ENCODE data around the gene MFAP3L.

The MFAP3L gene

GRCh38 chr4:170017252-170017651, 8.9 kb downstream of the MFAP3L start:
- no peak for DNase-seq

- no peak for DNase-seq
These were observed 10.9 kb downstream of the MFAP3L start for GRCh38 chr4:170015285-170015684.

GRCh38 chr4:170014359-170015011, 11.7 kb downstream of the MFAP3L start:
- DNase-seq, result no peak

DNA sequence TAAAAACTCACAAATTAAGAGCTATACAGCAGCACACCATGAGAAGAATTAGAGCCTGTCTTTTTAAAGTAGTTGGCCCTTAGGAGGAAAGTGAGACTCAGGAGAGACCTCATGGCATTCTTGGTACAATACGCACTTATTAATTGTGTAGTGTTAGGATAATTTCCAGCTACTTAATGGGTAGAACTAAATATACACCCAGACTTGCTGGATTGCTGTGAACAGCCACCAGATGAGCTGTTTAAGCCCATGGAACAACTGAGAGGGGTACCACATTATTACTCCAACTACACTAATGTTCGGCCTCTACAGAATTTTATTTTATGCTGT, 13.6 kb downstream of the MFAP3L start:
- no peak for DNase-seq

- DNase-seq, result no peak
These were observed 14.1 kb downstream of the MFAP3L start for GRCh38 chr4:170011921-170012628.

DNA sequence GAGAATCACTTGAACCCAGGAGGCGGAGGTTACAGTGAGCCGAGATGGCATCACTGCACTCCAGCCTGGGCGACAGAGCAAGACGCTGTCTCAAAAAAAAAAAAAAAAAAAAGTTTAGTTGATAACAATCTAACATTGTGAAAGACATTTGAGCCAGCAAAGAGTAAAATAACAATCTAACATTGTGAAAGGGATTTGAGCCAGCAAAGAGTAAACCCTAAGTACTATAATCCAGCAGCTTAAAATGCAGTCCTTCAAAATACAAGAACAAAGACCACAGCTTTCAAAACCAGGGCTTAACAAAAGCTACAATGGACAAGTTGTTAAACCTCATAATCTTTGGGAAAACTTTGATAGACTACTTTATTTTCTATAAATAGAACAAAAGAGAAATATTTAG, 16.9 kb downstream of the MFAP3L start:
- DNase-seq, result no peak

DNA sequence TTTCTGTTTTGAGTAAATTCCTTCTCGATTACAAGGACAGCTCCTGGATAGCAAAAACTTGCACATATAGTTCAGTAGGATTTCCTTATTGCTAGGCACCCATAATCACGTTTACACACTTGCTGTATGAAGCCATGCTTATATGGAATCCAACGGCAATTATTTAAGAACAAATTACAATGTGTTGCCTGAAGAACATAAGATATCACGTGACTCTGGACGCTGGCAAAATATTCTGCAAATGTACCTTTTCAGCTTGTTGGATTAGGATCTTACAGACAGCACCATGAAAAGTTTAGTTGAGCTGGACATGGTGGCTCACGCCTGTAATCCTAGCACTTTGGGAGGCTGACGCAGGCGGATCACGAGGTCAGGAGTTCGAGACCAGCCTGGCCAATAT, 17.4 kb downstream of the MFAP3L start:
- no peak for DNase-seq

DNA sequence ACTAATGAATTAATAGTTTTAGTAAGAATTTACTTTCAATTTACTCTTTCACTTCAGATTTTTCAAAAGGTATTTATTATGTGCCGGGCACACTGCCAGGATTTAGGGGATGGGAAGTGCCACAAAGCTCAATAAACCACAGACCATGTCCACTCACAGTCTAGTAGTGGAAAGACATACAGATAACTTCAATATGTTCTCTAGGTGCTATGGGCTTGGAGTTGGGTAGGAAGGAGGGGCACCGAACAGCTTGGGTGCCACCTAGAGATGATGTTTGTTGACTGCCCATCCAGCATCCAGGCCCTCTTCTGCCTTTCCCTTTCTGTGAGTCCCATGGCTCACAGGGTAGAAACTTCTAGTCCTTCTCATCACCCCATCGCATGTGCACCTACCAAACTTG, 17.8 kb downstream of the MFAP3L start:
- no peak for DNase-seq

DNA sequence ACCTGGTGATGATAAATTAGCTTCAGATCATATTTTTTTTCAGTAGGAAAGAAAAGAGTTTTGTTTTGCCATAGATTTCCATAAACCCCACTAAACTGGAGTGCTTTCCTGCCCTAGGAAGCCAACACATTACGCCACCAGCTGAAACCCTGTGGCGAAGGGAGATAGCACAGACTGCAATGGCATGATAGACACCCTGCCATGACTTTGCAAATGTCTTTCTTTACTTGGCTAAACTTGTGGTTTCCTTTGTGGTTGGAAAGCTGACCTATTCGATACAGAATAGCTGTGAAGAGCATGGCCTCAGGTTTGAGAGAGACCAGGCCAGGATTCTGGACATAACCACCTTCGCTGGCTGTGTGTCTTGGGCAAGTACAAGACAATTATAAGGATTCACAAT, 19.1 kb downstream of the MFAP3L start:
- no peak for DNase-seq

- DNase-seq, result no peak
These were observed 20.7 kb downstream of the MFAP3L start for GRCh38 chr4:170005472-170005871.

- DNase-seq, result no peak
These were observed 21.4 kb downstream of the MFAP3L start for GRCh38 chr4:170004651-170005295.

- no peak for DNase-seq
These were observed 22.8 kb downstream of the MFAP3L start for GRCh38 chr4:170003071-170004070.

DNA sequence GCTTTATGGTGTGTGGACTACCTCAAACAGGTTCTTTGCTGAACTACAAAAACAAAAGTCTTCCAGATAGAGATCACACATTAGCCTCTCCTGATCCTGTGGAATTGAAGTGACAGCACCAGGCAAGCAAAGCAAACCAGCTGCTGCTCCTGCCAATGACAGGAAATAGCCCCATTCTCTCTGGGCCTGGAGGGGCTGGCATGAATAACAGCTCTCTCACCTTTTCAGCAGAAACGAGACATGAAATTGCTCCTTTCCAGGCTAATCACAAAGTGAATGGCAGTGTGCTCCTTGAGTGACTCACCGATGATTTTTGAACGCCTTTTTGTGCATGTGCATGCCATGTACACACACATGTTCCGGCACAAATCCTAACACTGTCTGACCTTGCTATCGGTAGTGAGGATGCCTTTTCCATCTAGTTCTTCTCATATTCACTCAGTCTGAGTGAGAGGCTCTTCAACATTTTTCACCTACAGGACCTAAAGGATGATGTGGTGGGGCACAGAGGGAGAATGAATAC, 24.4 kb downstream of the MFAP3L start:
- DNase-seq, result no peak

- no peak for DNase-seq
These were observed 25.0 kb downstream of the MFAP3L start for GRCh38 chr4:170001011-170001744.

GRCh38 chr4:169999923-170000322, 26.3 kb downstream of the MFAP3L start:
- no peak for DNase-seq

GRCh38 chr4:169998981-169999380, 27.2 kb downstream of the MFAP3L start:
- no peak for DNase-seq

DNA sequence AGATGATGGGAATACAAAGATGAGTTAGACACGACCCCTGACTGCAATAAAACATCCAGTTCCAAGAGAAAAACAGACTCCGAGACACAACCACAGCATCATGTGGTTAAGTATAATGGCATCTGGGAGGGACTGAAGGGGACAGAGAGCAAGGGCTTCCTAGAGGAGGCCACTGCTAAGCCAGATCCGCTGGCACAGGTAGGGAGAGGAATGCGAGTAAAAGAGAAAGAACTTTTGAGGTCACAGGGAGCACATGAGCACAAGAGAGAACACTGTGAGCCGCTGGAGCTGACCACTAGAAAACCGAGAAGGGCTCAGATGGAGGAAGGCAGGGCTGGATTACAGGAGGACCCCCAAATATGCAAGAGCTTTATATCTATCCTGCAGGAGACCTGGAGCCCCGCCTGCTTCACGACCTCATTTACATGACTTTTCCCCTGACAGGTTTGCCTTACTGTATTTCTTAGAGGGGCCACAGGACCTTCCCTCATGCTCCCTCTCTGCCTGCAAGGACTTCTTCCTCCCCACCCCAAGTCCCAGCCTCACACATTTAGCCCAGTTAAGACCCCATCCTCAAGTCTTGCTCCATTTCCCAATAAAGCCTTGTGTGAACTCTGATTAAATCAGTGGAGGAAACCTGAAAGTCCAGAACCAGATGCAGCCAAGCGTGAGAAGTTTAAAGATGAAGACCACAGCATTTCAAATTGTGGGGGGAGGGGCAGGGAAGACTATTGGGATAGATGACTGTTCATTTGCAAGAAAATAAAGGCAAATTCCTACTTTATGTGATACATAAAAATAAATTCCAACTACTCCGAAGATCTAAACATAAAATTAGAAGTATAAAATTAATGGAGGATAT, 29.6 kb downstream of the MFAP3L start:
- DNase-seq, result no peak

DNA sequence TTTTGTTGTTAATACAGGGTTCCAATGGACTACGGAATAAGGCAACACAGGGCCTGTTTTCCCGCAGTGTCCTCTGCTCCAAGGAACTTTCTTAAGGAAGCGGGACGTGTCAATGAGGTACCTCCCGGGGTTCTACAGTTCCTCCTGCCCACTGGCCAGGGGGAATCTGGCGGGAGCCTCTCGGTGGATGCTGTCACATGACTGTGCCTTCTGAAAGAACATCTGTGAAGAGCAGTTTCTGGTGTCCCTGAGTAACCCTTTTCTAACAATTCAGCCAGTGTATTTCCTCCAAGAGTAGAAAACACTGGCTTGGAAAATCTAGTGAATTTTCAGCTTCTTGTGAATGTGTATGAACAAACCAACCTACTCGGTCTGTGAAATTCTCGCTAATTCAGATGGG, 32.7 kb downstream of the MFAP3L start:
- DNase-seq, result no peak

DNA sequence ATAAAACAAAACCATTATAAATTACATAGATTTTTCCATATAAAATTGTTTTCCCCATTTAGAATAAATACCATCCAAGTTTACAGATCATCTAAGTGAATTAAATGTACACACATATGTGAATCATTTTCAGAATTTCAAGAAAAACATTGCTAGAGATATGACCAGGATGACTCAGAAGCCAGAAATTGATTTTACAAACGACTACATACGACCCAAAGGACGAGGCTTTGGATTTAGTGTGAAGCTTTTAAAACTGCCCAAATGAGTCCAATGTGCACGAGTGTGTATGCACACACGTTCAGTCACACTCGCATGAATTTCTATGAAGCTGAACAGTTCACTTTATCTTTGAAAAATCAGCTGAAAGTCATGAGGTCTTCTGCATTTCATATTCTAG, 37.9 kb downstream of the MFAP3L start:
- DNase-seq, result no peak

DNA sequence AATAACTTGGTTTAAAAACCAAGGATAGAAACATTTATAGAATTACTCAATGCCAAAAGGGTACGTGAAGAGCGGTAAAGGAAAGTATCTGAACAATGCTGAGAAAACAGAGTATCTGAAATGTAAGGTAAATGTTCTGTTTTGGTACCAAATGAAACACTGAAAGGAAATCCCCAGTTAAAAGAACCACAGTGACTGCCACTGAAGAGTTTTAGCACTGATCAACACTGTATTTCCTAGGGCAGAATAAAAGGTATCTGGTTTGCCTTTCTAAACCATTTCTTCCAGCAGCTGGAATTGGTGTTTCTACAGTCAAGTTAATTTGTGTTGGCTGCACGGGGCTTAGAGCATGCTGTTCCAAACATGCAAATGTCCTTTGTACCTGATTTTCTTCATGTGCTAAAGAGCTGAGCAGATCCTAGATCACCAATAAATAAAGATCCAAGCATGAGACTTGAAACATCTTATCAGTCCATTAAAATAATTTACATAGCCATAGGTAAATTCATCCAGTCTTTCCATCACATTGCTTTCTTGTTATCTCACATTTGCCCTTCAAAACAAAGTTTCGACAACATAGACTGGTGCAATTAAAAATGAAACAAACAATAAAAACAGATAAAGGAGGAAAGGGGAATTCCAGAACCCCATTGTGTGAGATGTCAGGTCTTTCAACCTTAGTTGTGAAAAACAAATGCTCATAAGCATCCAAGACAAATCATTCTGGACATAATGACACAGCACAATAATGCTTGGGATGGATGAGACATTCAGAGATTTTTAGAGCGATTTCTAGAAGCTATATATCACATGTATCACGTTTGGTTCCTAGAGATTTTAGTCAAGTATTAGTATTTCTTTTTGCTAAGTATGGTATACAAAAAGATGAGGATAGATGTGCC, 38.6 kb downstream of the MFAP3L start:
- no peak for DNase-seq
